ENCODE measurements around the gene KRT16.
"Not testable (repeated sequence)": the region's sequence is repeated elsewhere in the genome, so short reads cannot be mapped to it uniquely, and the experiment has no call there.

KRT16 gene

GRCh38 chr17:41627316-41628072 is 14.9 kb upstream of the KRT16 start:
- DNase-seq (ENCODE audit: low spot score): no peak

DNA sequence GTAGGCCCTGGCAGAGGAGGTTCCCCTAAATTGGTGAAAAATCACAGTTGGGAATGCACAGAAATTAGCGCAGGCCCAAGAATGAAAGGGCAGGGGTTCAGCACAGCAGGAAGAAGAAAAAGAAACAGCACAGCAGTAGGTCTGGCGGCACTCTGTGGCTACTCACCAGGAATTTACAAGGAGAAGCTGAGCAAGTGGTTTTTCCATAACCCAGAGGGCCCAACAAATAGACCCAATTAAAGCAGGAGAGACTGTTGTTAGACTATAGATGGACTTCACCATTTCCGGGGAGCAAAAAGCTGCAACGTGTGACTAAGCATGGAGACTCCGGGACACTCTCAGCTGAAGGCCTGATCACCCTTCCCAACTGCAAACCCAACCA is 14.3 kb upstream of the KRT16 start:
- DNase-seq (ENCODE audit: low spot score): not testable (repeated sequence)

DNA sequence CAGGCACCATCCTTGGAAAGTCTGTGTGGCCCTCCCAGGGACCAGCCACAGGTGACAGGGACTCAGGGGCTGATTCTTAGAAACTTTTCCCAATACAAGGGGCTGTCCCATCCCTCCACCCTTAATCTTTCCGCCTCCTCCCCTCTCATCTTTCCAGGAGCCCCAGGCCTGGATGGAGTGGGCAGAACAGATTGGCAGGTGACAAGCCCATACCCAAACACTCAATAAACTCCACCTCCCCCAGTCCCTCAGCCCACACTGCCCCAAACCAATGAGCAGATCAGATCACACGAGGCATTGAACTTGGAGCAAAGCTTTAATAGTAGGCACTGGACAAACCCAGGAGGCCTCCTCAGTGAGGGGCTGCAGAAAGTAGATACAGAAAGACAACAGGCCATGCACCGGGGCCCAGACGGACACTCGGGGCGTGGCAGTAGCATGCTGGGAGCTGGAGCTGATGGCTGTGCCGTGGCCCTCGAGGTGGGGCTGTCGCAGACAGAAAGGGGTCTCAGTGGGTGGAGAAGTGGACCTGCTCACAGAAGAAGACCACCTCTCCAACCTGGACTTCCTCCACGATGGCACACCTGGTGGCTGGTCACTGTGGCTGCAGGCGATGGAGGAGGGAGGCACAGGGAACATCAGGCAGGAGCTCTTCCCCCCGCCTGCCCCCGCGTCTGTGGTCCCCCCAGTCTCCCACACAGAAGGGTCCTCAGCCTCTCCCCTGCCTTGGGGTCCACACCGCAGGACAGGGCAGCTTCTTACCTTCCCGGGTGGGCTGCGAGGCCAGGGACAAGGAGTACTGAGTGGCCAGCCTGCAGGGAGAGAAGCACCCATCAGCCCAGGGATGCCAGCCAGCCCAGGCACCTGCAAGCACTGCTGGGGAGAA is 13.7 kb upstream of the KRT16 start:
- not testable (repeated sequence) for DNase-seq (ENCODE audit: low spot score)

DNA sequence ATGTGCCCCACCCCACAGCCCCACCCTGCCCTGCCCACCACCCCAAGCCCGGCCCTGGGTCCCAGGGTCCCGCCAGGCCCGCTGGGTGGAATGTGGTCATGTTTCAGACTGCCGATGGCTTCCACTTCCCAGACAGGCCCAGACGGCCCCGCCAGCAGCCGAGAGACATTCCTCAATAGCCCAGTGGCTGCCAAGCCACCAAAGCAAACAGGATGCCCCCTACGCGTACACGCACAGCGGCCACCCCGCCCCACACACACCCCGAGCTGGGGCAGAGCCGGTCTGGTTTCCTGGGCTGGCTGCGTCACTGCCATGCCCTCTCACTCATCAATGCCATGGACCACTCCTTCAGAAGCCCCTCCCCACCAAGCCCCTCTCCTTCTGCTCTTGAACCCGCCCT is 13.0 kb upstream of the KRT16 start:
- no peak for DNase-seq (ENCODE audit: low spot score)

DNA sequence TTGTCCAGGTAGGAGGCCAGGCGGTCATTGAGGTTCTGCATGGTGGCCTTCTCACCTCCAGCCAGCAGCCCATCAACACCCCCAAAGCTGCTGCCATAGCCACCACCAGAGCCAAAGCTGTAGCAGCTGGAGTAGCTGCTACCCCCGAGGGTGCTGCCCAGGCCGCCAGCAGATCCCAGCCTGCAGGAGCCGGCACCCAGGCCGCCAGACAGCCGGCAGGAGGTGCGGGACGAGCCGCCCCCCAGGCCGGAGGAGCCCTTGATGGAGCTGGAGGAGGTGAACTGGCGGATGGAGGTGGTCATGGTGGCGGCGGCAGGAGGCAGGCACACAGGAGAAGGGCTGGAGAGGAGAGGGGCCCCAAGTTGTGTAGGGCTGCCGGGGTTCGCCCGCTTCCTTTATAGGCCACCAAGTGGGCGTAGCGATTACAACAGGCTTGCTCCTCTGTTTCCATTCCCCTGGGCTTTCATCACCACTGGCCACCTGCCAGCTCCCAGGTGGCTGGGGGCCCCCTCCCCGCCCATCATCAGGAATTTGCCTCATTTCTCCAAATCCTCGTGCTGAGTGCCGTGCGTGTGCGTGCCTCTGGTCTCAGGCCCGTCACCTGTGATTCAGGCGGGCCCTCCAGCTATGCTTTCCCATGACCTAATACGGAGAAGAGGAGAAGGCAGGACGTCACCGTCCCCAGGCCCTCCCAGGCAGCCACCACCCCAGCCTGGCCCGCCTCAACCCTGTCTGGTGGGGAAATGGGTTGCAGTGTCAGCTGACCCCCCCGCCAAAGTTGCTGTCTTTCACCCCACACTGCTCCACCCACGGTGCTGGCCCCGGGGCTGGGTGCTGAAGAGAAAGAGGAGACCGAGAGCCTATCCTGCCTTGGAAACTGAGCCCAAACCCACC is 11.9 kb upstream of the KRT16 start, which contains the start of gene KRT17:
Gene KRT17 (minus strand): TSS at position 368 of the 894 bp plus-strand sequence. CDS start 66 bp downstream, at position 302.
- no peak for DNase-seq (ENCODE audit: low spot score)

GRCh38 chr17:41623184-41623861 is 10.8 kb upstream of the KRT16 start:
- DNase-seq (ENCODE audit: low spot score): not testable (repeated sequence)

DNA sequence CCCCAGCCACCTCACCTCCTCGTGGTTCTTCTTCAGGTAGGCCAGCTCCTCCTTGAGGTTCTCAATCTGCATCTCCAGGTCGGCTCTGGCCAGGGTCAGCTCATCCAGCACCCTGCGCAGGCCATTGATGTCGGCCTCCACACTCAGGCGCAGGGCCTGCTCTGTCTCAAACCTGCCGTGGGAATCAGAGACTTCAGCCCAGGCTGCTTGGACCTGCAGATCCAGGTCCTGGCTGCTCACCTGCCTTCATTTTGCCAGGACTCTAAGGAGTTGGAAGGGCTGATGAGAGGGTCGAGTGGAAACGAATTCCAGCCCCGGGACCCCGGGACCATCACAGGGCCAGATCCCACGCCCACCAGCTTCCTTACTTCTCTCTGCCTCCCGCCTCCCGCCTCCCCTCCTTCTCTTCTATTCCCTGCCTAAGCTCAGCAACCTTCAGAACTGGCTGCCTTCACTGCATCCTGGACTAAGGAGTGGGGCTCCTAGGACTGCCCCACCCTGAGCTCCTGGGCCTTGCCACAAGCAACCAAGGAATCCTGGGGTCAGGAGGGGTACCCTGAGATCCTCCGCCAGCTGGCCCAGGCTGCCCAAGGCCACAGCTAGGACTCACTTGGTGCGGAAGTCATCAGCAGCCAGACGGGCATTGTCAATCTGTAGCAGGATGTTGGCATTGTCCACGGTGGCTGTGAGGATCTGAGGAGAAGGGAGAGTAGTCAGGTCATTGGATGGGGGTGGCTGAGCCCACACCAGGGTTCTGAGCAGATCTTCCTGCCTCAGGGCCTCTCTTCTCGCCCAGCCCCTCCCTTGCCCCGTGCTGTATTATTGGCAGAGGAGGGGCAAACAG is 10.0 kb upstream of the KRT16 start:
- DNase-seq (ENCODE audit: low spot score): not testable (repeated sequence)

GRCh38 chr17:41621916-41622315 is 9.3 kb upstream of the KRT16 start:
- DNase-seq (ENCODE audit: low spot score): no peak

DNA sequence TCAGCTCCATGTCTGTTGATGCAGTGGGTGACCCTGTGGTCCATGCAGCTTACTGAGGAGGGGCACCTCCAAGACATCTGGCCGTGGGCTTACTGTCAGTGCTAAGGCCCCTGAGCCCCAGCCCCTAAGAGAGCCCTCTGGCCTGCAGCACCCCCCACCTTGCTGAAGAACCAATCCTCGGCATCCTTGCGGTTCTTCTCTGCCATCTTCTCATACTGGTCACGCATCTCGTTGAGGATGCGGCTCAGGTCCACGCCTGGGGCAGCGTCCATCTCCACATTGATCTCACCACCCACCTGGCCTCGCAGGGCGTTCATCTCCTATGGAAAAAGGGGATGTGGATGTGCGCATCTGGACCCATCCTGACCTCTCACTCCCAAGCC is 8.9 kb upstream of the KRT16 start:
- DNase-seq (ENCODE audit: low spot score): not testable (repeated sequence)

GRCh38 chr17:41620583-41621434 is 8.2 kb upstream of the KRT16 start:
- DNase-seq (ENCODE audit: low spot score): no peak

GRCh38 chr17:41619927-41620582 is 7.5 kb upstream of the KRT16 start:
- DNase-seq (ENCODE audit: low spot score): not testable (repeated sequence)

DNA sequence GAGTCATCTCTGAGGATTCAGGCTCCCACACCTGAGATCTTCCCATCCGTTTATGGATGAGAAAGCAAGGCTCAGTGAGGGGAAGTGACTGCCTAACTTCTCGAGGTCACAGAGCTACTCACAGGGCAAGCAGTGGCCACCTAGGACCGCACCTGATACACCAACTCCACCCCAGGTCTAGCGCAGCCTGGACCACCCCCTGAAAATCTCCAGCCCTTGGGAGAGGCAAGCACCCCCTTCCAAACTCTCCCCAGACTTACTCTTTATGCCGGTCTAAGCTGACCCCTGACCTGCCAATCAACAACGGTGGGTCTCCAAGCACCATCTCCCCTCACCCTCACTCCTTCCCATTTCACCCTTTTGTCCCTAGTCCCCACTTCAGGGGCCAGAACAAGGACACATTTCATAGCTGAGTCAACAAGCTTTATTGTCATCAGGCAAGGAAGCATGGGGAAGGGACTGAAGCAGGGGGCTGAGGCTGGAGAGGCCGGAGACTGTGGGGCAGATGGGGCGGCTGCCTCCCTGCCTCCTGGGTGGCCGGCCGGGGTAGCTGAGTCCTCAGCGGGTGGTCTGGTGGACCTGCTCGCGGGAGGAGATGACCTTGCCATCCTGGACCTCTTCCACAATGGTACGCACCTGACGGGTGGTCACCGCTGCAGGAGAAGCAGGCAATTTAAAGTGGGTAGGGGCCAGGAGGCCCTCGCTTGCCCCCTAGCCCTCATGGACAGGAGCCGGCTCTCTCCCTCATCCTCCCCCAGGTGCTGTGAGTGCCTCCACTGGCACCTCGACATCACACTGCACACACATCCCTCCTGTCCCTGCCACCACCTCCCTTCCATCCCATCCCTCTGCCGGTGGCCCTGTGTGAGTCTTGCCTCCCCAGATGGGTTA is 6.7 kb upstream of the KRT16 start:
- no peak for DNase-seq (ENCODE audit: low spot score)

- no peak for DNase-seq (ENCODE audit: low spot score)
Observed at GRCh38 chr17:41618341-41619035, 5.9 kb upstream of the KRT16 start.

- no peak for DNase-seq (ENCODE audit: low spot score)
Observed at GRCh38 chr17:41617698-41618097, 5.1 kb upstream of the KRT16 start.

GRCh38 chr17:41617136-41617535 is 4.6 kb upstream of the KRT16 start:
- no peak for DNase-seq (ENCODE audit: low spot score)

DNA sequence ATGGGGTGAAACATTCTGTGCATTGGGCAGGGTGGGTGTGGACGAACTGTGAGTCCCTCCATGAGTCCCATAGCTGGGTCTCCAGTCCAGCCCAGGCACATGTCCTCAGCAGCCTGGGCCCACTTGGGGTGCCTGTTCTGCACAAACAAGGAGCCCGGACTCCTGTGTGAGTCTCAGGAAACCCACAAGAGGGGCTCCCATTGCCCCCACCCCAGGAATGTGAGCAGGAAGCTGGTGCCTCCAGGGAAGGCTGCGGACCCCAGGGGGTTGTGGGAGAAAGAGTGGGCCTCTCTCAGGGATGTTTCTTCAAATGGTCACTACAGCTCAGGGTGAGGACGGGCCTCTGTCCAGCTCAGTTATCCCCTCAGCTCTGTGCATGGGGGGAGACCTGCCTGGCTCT is 3.9 kb upstream of the KRT16 start:
- DNase-seq (ENCODE audit: low spot score): not testable (repeated sequence)

DNA sequence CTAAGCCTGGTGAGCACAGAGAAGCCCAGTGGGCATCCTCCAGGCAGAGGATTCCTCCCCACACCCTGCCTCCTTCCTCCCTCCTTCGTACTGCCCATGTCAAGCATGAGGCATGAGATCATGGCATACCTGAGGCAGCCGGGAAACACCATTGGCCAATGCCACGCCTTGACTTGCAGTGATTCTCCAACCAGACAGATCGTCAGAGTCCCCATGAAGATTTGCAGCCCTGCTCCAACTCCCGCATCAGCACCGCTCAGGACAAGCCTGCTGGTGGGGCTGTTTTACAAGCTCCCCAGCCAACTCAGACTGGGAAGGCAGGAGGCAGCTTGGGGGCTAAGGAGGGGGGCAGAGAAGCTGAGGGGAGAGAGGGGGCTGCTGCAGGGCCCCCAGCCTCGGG is 2.9 kb upstream of the KRT16 start:
- no peak for DNase-seq (ENCODE audit: low spot score)
